Measurements from ENCODE around the gene TARM1. TPM values are rescaled to one million over a fixed set of nuclear protein-coding genes. Genes with fewer than 3 reads are reported as not detected.

TARM1 gene
- total and polyA plus RNA-seq, 2 experiments from 2014 or later: not detected

DNA sequence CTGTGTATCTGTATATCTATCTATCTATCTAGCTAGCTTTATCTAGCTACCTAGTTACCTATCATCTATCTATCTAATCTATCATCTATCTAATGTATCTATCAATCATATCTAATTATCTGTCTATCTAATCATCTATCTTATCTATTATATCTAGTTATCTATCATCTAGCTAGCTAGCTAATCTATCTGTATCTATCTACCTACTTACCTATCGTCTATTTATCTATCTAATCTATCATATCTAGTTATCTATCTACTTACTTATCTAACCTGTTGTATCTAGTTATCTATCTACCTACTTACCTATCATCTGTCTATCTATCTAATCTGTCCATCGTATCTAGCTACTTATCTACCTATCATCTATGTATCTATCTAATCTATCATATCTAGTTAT is 35.4 kb downstream of the TARM1 start:
- no peak overlapping the region for H3K27ac ChIP-seq (ENCODE audit: low read depth)
- Mint-ChIP-seq H3K4me3 (no peak overlapping the region), H3K27me3 (ENCODE audit: insufficient read depth, low read depth, poor library complexity) (peaks cover 7% of the 10 kb centered on the region)

More for the DNA sequence above, 35.4 kb downstream of the TARM1 start:
- Histone ChIP-seq H4K20me1 (replicated peaks; ENCODE audit: insufficient read depth) (no peaks in the 10 kb centered on the region), H3K9me2 (ENCODE audit: insufficient read depth) (no peaks in the 10 kb centered on the region), H3K4me3 (no peak overlapping the region), H3K27me3 (ENCODE audit: insufficient read depth) (peaks cover 9% of the 10 kb centered on the region; the same call in 1 of the 2 replicates), H3K79me2 (replicated peaks; ENCODE audit: insufficient read depth) (no peaks in the 10 kb centered on the region), H3K36me3 (ENCODE audit: insufficient read depth) (no peaks in the 10 kb centered on the region), H2AFZ (no peak overlapping the region), H3K4me2 (no peak overlapping the region), H3K4me1 (ENCODE audit: insufficient read depth) (peaks cover 5% of the 10 kb centered on the region; the same call in 1 of the 2 replicates), H3F3A (replicated peaks; ENCODE audit: low read depth) (0 out of 2 replicates have a peak, but pooled peaks cover 3% of the 10 kb centered on the region)
- Mint-ChIP-seq H3K4me1 (peaks cover 7% of the 10 kb centered on the region; the same call in 2 of the 3 replicates), H3K36me3 (ENCODE audit: low read depth) (no peaks in the 10 kb centered on the region), H3K9me3 (no peaks in the 10 kb centered on the region), H3K27ac (no peak overlapping the region)
- no peak for DNase-seq (ENCODE audit: low spot score)
- TF ChIP-seq ETS1 (IDR thresholded peaks at IDR 0.05) (no peak), EZH2 (IDR thresholded peaks at IDR 0.05; ENCODE audit: low read depth, unreplicated experiment) (no peak), EZH2phosphoT487 (IDR thresholded peaks at IDR 0.05; ENCODE audit: unreplicated experiment) (no peak), STAT1 (IDR thresholded peaks at IDR 0.05; ENCODE audit: unreplicated experiment) (no peak), ZNF331 (CRISPR knock-in tag; IDR thresholded peaks at IDR 0.05; ENCODE audit: low read depth) (no peak), POLR2AphosphoS5 (IDR thresholded peaks at IDR 0.05; ENCODE audit: low read depth) (no peak), JUNB (IDR thresholded peaks at IDR 0.05; ENCODE audit: unreplicated experiment) (no peak), ZNF114 (CRISPR knock-in tag; IDR thresholded peaks at IDR 0.05) (no peak), REST (IDR thresholded peaks at IDR 0.05; ENCODE audit: unreplicated experiment) (no peak)
- TF ChIP-seq, protein P1, sequence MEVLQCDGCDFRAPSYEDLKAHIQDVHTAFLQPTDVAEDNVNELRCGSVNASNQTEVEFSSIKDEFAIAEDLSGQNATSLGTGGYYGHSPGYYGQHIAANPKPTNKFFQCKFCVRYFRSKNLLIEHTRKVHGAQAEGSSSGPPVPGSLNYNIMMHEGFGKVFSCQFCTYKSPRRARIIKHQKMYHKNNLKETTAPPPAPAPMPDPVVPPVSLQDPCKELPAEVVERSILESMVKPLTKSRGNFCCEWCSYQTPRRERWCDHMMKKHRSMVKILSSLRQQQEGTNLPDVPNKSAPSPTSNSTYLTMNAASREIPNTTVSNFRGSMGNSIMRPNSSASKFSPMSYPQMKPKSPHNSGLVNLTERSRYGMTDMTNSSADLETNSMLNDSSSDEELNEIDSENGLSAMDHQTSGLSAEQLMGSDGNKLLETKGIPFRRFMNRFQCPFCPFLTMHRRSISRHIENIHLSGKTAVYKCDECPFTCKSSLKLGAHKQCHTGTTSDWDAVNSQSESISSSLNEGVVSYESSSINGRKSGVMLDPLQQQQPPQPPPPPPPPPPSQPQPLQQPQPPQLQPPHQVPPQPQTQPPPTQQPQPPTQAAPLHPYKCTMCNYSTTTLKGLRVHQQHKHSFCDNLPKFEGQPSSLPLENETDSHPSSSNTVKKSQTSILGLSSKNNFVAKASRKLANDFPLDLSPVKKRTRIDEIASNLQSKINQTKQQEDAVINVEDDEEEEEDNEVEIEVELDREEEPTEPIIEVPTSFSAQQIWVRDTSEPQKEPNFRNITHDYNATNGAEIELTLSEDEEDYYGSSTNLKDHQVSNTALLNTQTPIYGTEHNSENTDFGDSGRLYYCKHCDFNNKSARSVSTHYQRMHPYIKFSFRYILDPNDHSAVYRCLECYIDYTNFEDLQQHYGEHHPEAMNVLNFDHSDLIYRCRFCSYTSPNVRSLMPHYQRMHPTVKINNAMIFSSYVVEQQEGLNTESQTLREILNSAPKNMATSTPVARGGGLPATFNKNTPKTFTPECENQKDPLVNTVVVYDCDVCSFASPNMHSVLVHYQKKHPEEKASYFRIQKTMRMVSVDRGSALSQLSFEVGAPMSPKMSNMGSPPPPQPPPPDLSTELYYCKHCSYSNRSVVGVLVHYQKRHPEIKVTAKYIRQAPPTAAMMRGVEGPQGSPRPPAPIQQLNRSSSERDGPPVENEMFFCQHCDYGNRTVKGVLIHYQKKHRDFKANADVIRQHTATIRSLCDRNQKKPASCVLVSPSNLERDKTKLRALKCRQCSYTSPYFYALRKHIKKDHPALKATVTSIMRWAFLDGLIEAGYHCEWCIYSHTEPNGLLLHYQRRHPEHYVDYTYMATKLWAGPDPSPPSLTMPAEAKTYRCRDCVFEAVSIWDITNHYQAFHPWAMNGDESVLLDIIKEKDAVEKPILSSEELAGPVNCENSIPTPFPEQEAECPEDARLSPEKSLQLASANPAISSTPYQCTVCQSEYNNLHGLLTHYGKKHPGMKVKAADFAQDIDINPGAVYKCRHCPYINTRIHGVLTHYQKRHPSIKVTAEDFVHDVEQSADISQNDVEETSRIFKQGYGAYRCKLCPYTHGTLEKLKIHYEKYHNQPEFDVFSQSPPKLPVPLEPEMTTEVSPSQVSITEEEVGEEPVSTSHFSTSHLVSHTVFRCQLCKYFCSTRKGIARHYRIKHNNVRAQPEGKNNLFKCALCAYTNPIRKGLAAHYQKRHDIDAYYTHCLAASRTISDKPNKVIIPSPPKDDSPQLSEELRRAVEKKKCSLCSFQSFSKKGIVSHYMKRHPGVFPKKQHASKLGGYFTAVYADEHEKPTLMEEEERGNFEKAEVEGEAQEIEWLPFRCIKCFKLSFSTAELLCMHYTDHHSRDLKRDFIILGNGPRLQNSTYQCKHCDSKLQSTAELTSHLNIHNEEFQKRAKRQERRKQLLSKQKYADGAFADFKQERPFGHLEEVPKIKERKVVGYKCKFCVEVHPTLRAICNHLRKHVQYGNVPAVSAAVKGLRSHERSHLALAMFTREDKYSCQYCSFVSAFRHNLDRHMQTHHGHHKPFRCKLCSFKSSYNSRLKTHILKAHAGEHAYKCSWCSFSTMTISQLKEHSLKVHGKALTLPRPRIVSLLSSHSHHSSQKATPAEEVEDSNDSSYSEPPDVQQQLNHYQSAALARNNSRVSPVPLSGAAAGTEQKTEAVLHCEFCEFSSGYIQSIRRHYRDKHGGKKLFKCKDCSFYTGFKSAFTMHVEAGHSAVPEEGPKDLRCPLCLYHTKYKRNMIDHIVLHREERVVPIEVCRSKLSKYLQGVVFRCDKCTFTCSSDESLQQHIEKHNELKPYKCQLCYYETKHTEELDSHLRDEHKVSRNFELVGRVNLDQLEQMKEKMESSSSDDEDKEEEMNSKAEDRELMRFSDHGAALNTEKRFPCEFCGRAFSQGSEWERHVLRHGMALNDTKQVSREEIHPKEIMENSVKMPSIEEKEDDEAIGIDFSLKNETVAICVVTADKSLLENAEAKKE (CRISPR knock-in tag; IDR thresholded peaks at IDR 0.05): no peak
- TF ChIP-seq, protein P2, sequence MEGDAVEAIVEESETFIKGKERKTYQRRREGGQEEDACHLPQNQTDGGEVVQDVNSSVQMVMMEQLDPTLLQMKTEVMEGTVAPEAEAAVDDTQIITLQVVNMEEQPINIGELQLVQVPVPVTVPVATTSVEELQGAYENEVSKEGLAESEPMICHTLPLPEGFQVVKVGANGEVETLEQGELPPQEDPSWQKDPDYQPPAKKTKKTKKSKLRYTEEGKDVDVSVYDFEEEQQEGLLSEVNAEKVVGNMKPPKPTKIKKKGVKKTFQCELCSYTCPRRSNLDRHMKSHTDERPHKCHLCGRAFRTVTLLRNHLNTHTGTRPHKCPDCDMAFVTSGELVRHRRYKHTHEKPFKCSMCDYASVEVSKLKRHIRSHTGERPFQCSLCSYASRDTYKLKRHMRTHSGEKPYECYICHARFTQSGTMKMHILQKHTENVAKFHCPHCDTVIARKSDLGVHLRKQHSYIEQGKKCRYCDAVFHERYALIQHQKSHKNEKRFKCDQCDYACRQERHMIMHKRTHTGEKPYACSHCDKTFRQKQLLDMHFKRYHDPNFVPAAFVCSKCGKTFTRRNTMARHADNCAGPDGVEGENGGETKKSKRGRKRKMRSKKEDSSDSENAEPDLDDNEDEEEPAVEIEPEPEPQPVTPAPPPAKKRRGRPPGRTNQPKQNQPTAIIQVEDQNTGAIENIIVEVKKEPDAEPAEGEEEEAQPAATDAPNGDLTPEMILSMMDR (conservative IDR thresholded peaks at IDR 0.05; ENCODE audit: low read depth in 2 of 2): no peak
- ATAC-seq: no peak

All from GM23338 (cell line).